Left forelimb (tissue), 1 donor: Measurements from ENCODE around the gene AKNA.
"Not testable (repeated sequence)": the region's sequence is repeated elsewhere in the genome, so short reads cannot be mapped to it uniquely, and the experiment has no call there.

Experiments
- DNase-seq: peaks from one replicate; pipeline ENCODE4 v3.0.0-alpha.2; 2018; ENCODE audit warnings: low spot score

AKNA gene

DNA sequence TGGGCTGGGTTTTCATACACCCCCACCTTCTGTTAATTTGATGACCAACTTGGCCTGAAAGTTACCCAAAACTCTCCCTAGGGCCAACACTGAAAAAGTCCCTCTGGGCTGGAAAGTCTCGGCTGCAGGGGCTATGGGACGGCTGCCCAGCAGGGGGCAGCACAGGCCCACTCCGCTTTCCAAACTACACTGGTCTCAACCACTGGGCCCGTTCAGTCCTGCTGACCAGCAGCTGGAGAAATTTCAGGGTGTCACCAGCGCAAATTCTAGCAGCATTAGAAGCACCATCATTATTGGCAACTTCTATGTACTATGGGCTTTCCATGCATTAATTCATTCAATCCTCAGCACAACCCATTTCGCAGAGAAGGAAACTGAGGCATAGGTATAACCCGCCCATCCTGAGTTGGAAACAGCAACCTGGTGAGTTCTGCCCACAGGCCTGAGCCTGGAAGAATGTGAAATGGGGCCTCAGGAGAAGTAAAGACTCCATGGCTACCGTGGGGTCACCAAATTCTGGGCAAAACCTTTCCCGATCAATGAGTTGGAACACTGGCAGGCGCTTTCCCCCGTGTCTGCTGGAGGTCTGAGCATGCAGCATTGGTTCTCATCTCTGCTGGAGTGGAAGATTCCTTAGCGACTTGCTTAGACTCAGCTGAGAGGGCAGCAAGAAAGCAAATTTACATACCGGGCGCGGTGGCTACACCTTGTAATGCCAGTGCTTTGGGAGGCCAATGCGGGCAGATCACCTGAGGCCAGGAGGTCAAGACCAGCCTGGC, 48.5 kb downstream of the AKNA start:
- peak; percentile 65 for DNase-seq

GRCh38 chr9:114338187-114338586, 49.6 kb downstream of the AKNA start:
- DNase-seq, result no peak

DNA sequence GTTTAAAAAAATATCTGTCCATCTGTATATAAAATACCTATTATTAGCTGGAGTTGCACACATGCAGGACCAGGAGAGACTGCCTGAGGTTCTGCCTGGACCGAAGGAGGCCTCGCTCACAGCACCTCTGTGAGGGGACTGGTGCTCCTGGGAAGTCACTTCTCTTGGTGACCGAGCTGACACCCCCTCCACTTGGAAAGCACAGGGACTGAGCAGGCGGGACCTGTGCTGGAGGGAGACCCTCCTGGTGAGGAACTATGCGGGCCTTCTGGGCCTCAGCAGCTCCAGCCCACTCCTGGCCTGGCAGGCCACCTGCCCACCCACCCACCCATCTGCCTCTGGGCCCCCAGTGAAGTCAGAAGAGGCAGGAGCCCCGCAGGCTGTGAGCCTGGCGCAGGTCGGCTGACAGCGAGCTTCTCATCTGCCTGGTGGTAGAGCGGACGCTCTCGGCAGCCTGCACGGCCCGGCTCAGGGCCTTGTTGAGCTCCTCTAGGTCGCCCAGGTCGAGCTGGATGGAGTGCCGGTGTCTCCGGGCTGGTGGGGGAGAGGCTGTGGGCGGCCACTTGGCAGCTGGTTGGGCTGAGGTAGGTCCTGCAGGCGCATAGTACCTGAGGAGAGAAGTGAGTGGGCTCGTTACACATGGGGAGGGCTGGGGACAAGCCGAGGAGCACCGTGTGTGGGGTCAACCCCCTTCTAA, 50.9 kb downstream of the AKNA start:
- DNase-seq, result no peak

GRCh38 chr9:114336157-114336556, 51.6 kb downstream of the AKNA start:
- DNase-seq, result no peak

DNA sequence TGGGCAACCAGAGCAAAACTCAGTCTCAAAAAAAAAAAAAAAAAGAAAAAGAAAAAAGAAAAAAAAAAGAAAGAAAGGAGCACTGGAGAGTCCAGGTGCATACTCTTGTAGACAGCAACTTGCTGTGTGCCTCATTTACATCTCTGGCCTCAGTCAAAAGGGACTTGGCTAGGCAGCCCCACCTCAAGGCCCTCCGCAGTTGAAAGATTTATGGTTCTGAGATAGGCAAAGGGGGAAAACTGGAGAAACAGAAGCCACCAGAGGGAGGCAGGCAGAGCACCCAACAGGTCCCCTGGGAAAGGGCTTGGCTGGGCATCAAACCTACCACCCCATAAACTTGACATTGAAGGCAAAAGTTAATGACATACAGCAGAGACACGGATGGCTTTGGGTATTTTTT, 52.0 kb downstream of the AKNA start:
- DNase-seq, result no peak

GRCh38 chr9:114334490-114334889, 53.3 kb downstream of the AKNA start:
- DNase-seq, result no peak

DNA sequence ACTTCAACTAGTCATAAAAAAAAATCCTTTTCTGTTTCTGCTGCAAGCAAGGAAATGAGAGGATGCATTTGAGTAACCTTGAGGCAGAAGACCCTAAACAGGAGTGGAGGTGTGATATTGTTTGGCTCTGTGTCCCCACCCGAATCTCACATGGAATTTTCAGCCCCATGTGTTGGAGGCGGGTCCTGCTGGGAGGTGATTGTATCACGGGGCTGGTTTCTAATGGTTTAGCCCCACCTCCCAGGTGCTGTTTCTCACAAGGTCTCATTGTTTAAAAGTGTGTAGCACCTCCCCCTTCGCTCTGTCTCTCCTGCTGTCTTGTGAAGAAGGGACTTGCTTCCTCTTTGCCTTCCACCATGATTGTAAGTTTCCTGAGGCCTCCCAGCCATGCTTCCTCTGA, 54.1 kb downstream of the AKNA start:
- not testable (repeated sequence) for DNase-seq

GRCh38 chr9:114332474-114333040, 55.2 kb downstream of the AKNA start:
- not testable (repeated sequence) for DNase-seq

DNA sequence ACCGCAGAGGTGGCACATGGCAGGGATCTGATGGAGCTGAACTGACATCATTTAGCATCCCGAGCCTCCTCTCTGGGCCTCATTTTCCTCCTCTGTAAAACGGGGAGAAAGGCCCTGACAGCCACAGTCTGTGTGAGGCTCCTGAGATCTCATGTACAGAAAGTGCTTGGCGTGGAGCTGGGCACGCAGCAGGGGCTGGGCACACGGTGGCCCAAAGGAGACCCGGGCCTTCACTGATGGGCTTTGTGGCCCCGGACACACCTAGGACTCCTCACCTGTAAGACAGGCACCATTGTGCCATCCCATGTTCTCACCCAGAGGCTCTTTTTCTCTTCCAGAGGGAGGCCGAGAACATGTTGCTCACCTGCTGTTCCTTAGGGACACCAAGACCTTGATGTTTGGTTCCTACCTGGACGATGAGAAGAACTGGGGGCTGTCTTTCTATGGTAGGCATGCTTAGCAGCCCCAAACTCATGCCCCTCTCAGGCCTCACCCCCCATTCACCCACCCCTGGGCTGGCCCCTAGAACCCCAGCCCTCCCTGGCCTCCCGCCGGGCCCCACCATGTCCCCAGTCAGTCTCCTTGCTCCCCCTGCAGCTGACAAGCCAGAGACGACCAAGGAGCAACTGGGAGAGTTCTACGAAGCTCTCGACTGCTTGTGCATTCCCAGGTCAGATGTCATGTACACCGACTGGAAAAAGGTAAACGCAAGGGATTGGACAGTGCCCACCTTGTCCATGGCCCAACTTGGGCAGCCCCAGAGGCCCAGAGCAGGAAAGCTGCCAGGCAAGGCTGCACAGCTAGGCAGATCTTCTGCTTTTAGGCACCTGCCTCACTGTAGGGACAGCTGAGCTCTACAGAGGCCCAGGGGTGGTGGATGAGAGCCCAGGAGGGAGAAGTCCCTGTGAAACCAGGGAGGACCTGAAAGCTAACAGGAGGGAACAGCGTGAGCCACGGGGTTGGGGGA, 56.3 kb downstream of the AKNA start:
- not testable (repeated sequence) for DNase-seq

GRCh38 chr9:114330636-114331035, 57.1 kb downstream of the AKNA start:
- no peak for DNase-seq

GRCh38 chr9:114329625-114330022, 58.2 kb downstream of the AKNA start, which contains the start of gene ORM2:
Gene ORM2 (plus strand): TSS chr9:114329869. CDS start chr9:114329905, 36 bp downstream.
- DNase-seq, result not testable (repeated sequence)

- peak; percentile 63 for DNase-seq
Measured at GRCh38 chr9:114328937-114329624, 58.7 kb downstream of the AKNA start.

DNA sequence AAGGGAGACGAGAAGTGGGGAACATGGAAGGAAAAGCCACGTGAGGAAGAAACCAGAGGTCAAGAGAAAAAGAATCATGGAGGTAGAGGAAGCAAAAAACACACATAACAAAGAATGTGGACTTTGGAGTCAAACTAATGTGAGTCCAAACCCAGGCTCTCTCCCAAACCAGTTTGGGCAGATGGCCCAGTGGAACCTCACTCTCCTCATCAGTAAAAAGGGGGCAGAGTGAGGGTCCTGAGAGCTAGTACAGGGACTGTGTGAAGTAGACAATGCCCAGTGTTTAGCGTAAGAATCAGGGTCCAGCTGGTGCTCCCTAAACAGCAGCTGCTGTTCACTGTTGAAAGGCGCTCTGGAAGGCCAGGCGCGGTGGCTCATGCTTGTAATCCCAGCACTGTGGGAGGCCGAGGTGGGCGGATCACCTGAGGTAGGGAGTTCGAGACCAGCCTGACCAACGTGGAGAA, 59.4 kb downstream of the AKNA start:
- DNase-seq, result not testable (repeated sequence)

GRCh38 chr9:114327749-114328148, 60.0 kb downstream of the AKNA start:
- peak; percentile 72 for DNase-seq

GRCh38 chr9:114325684-114326254, 62.0 kb downstream of the AKNA start:
- DNase-seq, result not testable (repeated sequence)

DNA sequence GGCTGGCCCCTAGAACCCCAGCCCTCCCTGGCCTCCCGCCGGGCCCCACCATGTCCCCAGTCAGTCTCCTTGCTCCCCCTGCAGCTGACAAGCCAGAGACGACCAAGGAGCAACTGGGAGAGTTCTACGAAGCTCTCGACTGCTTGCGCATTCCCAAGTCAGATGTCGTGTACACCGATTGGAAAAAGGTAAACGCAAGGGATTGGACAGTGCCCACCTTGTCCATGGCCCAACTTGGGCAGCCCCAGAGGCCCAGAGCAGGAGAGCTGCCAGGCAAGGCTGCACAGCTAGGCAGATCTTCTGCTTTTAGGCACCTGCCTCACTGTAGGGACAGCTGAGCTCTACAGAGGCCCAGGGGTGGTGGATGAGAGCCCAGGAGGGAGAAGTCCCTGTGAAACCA, 62.8 kb downstream of the AKNA start:
- DNase-seq, result not testable (repeated sequence)

DNA sequence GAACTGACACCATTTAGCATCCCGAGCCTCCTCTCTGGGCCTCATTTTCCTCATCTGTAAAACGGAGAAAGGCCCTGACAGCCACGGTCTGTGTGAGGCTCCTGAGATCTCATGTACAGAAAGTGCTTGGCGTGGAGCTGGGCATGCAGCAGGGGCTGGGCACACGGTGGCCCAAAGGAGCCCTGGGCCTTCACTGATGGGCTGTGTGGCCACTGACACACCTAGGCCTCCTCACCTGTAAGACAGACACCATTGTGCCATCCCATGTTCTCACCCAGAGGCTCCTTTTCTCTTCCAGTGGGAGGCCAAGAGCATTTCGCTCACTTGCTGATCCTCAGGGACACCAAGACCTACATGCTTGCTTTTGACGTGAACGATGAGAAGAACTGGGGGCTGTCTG, 63.3 kb downstream of the AKNA start:
- peak; percentile 77 for DNase-seq

- not testable (repeated sequence) for DNase-seq
Measured at GRCh38 chr9:114323849-114324248, 63.9 kb downstream of the AKNA start.

- not testable (repeated sequence) for DNase-seq
Measured at GRCh38 chr9:114322831-114323531, 64.8 kb downstream of the AKNA start, which contains the start of gene ORM1. Gene ORM1 (plus strand): TSS chr9:114323098. CDS start chr9:114323134, 36 bp downstream.
